Lower leg skin (tissue), 4 donors: ENCODE data around the gene TRIAP1. TPM values are rescaled to one million over a fixed set of nuclear protein-coding genes. Genes with fewer than 3 reads are reported as not detected.

ENCODE experiments used
- DNase-seq, 2 donors: peaks; one replicate each; pipeline ENCODE4 v3.0.0-alpha.2; 2019; ENCODE audit warnings: low spot score in 2 of 2
- H3K4me3 ChIP-seq: fragments of 200-600 bp; sonication (generic); 2 replicates; pipeline ENCODE4 v1.5.1; 2017; ENCODE audit warnings: mild to moderate bottlenecking, low read depth; ENCODE audit not compliant: poor library complexity, severe bottlenecking
- CTCF ChIP-seq, 3 donors: fragments of 450-650 bp; IDR thresholded peaks; one replicate each; pipeline ENCODE4 v1.5.1; 2016; ENCODE audit warnings: antibody characterized with exemption in 3 of 3, mild to moderate bottlenecking in 3 of 3, moderate library complexity in 2 of 3
- POLR2A ChIP-seq, 2 donors: fragments of 450-650 bp; IDR thresholded peaks; one replicate each; pipeline ENCODE4 v1.6.1; 2016 to 2017; ENCODE audit warnings: antibody characterized with exemption in 2 of 2, mild to moderate bottlenecking in 1 of 2, moderate library complexity in 1 of 2
- WGBS, 2 donors: methylation state at CpG; one replicate each; pipeline ENCODE4 v1.1.5; 2018; 5-methylcytosine and 5-hydroxymethylcytosine counted together
- intact Hi-C: fragments of 100-400 bp; cut with DNase I; formaldehyde crosslinking; loops from one replicate; pipeline ENCODE4 v1.15.0; 2023; ENCODE audit warnings: low total_unique reads
- total RNA-seq, 4 donors: library from RNA; depleted of rRNA; stranded (reverse); fragments of >200 nt; gene quantifications; one replicate each; pipeline ENCODE4 v1.1.0, GENCODE V29; 2016

TRIAP1 gene
- total RNA-seq, 4 donors from 2014 or later = 9.6 to 20.2 (median 16.1) TPM

- TF ChIP-seq POLR2A (IDR thresholded peaks at IDR 0.05) (no peak), CTCF (IDR thresholded peaks at IDR 0.05) (no peak)
- no peak for DNase-seq
- intact Hi-C loops = no loop called here
- no peak overlapping the region for H3K4me3 ChIP-seq
- WGBS, 2 donors = 46 to 56% methylated on average over 33 of the region's 33 CpGs
Measured at GRCh38 chr12:120397824-120398540, 48.2 kb downstream of the TRIAP1 start.

- WGBS, 2 donors = 20 to 26% methylated on average over 16 to 17 of the region's 18 CpGs
- TF ChIP-seq POLR2A (IDR thresholded peaks at IDR 0.05) = no peak
- TF ChIP-seq CTCF (IDR thresholded peaks at IDR 0.05) = no peak
- no peak overlapping the region for H3K4me3 ChIP-seq
- peak in 1 of 2 donors; percentile 15 for DNase-seq
- intact Hi-C loops = no loop called here
Measured at GRCh38 chr12:120394483-120395367, 51.5 kb downstream of the TRIAP1 start.

Other genes starting within 250 kb of the TRIAP1 start
- gene RPLP0, start 245.3 kb downstream of the TRIAP1 start, total RNA-seq = 1,000 to 10,000 TPM; 2,664 to 4,654 (median 3,612) TPM
- gene PXN, start 180.7 kb downstream of the TRIAP1 start, total RNA-seq = 10 to 100 TPM; 36.3 to 54.0 (median 49.8) TPM
- under 1 TPM in 2 of 4 donors, not detected in 2; under 0.01 TPM for gene RNU4-2, start 154.5 kb downstream of the TRIAP1 start, total RNA-seq
- under 1 TPM in 2 of 4 donors, not detected in 2; under 0.01 TPM for gene RNU4-1, start 153.1 kb downstream of the TRIAP1 start, total RNA-seq
- 1 to 10 TPM in 3 of 4 donors, under 1 TPM in 1; 0.49 to 4.1 (median 2.8) TPM for gene SIRT4, start 144.1 kb downstream of the TRIAP1 start, total RNA-seq
- gene PLA2G1B, start 118.6 kb downstream of the TRIAP1 start, total RNA-seq = not detected
- under 1 TPM in 2 of 4 donors, not detected in 2; 0.07 to 0.39 TPM for gene MSI1, start 77.2 kb downstream of the TRIAP1 start, total RNA-seq
- gene COX6A1, start 8.3 kb downstream of the TRIAP1 start, total RNA-seq = 100 to 1,000 TPM; 638 to 834 (median 702) TPM
- gene GATC, start 60 bp upstream of the TRIAP1 start, total RNA-seq = 10 to 100 TPM; 19.3 to 24.1 (median 20.1) TPM
- gene SRSF9, start 23.4 kb upstream of the TRIAP1 start, total RNA-seq = 10 to 100 TPM; 55.4 to 97.2 (median 81.2) TPM
- gene DYNLL1, start 49.7 kb upstream of the TRIAP1 start, total RNA-seq = 100 to 1,000 TPM; 310 to 529 (median 388) TPM
- 10 to 100 TPM; 16.5 to 19.2 (median 18.3) TPM for gene COQ5, start 82.8 kb upstream of the TRIAP1 start, total RNA-seq
- 100 to 1,000 TPM in 3 of 4 donors, 10 to 100 TPM in 1; 99.9 to 162 (median 118) TPM for gene RNF10, start 88.0 kb upstream of the TRIAP1 start, total RNA-seq
- gene POP5, start 135.0 kb upstream of the TRIAP1 start, total RNA-seq = 10 to 100 TPM in 3 of 4 donors, 1 to 10 TPM in 1; 7.5 to 26.9 (median 22.5) TPM
- under 1 TPM in 3 of 4 donors, not detected in 1; 0.39 to 0.94 (median 0.89) TPM for gene CABP1, start 194.2 kb upstream of the TRIAP1 start, total RNA-seq
- 10 to 100 TPM; 15.4 to 53.3 (median 40.9) TPM for gene MLEC, start 240.8 kb upstream of the TRIAP1 start, total RNA-seq